Small intestine (tissue), 7 donors: ENCODE measurements around the gene KCNA1. TPM values are rescaled to one million over a fixed set of nuclear protein-coding genes. Genes with fewer than 3 reads are reported as not detected.

Experiments
- DNase-seq, 2 donors: peaks; one replicate each; pipeline versions ENCODE4 v3.0.0 to v3.0.0-alpha.2; 2013
- FAIRE-seq: peaks from 2 replicates; lab custom pipeline; 2012; peaks lifted over from hg19 to GRCh38; lab: Jason Lieb, UNC
- H3K27ac ChIP-seq, 3 donors: one replicate each; pipeline ENCODE4 v1.5.1; 2013; ENCODE audit warnings: low read length in 2 of 3, mild to moderate bottlenecking in 2 of 3, control low read depth in 1 of 3, inconsistent platforms in 1 of 3, low read depth in 1 of 3, moderate library complexity in 1 of 3
- H3K27me3 ChIP-seq, 3 donors: one replicate each; pipeline ENCODE4 v1.6.1; 2013; ENCODE audit warnings: low read length in 3 of 3, inconsistent platforms in 1 of 3; ENCODE audit not compliant: control insufficient read depth in 3 of 3, insufficient read depth in 3 of 3
- H3K36me3 ChIP-seq, 3 donors: one replicate each; pipeline ENCODE4 v1.6.1; 2013; ENCODE audit warnings: low read length in 3 of 3, inconsistent platforms in 1 of 3, low read depth in 1 of 3, mild to moderate bottlenecking in 1 of 3, moderate library complexity in 1 of 3; ENCODE audit not compliant: control insufficient read depth in 3 of 3, insufficient read depth in 2 of 3
- H3K4me1 ChIP-seq, 3 donors: one replicate each; pipeline ENCODE4 v1.6.1; 2013; ENCODE audit warnings: low read length in 2 of 3, inconsistent platforms in 1 of 3, low read depth in 1 of 3, mild to moderate bottlenecking in 1 of 3, moderate library complexity in 1 of 3; ENCODE audit not compliant: control insufficient read depth in 3 of 3, insufficient read depth in 2 of 3
- H3K4me3 ChIP-seq, 3 donors: one replicate each; pipeline ENCODE4 v1.5.1; 2013; ENCODE audit warnings: low read length in 3 of 3, control low read depth in 1 of 3, inconsistent platforms in 1 of 3, low read depth in 1 of 3, mild to moderate bottlenecking in 1 of 3, moderate library complexity in 1 of 3
- H3K9me3 ChIP-seq, 2 donors: one replicate each; pipeline ENCODE4 v1.6.1; 2013; ENCODE audit warnings: low read depth in 1 of 2, low read length in 1 of 2; ENCODE audit not compliant: control insufficient read depth in 2 of 2, insufficient read depth in 1 of 2
- WGBS, 3 donors: extraction: QIAGEN DNeasy Blood & Tissue Kit; methylation state at CpG; one replicate each; pipeline ENCODE4 v1.1.7; 2013; 5-methylcytosine and 5-hydroxymethylcytosine counted together
- polyA plus RNA-seq, 4 donors: library from polyadenylated mRNA; stranded (reverse) in 3 of 4; unstranded in 1 of 4; fragments of 200-250 nt in 3 of 4; fragments of 120-200 nt in 1 of 4; gene quantifications; one replicate each; pipeline versions ENCODE4 v1.2.1 to v1.2.3, GENCODE V29; 2013
- donor health status: healthy with polysubstance abuse.
- donor health status: control.
- donor health status: control.
- donor health status: Bipolar disorder and iron deficiency.
- donor health status: healthy.

The KCNA1 gene
- polyA plus RNA-seq, 4 donors, result 0.01 to 0.07 TPM; not detected in 2

DNA sequence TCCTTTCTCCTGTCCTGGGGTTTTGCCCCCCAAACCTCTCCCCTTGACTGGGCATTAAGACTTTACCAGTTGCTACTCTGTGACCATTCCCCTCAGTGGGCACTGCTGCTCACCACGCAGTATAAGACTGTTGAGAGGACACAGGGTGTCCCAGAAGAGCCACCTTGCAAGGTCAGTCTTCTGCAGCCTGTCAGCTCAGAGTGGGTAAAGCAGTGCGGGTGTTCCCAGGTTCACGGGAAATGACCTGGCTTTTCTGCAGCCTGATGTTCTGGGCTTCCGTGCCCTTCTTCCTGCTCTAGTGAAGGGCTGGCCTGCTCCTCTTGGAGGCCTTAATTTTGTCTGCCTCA lies 34.2 kb downstream of the KCNA1 start:
- H3K4me3 ChIP-seq, result no peak overlapping the region
- 71 to 86% (median 82%) methylated on average over 4 of the region's 4 CpGs for WGBS, 3 donors
- DNase-seq (no peak), FAIRE-seq (no peak)
- no peaks in the 10 kb centered on the region for H3K36me3 ChIP-seq
- H3K27me3 ChIP-seq, result peaks cover 0 to 9% (median 5%) of the 10 kb centered on the region in 3 donors
- no peaks in the 10 kb centered on the region for H3K4me1 ChIP-seq
- no peak overlapping the region for H3K27ac ChIP-seq
- no peaks in the 10 kb centered on the region for H3K9me3 ChIP-seq

DNA sequence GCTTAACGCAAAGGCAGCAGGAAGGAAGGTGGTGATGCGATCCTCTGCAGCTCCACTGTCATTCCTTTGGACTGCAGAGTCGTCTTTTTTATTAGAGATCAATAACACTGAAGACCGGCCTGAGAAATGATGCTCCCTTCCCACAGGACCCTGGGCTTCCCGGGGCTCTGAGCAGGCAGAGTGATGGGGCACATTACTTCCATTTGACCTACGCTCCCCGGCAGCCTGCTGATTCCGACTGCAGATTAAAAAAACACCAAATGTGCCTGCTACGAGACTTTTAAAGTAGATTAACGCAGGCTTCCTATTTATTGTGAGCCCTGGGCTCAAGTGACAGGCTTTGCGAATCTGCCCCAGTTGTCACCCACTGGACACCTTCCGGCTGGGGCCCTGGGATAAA lies 37.5 kb downstream of the KCNA1 start:
- Histone ChIP-seq H3K4me3 (no peak overlapping the region), H3K27me3 (peaks cover 0 to 8% (median 3%) of the 10 kb centered on the region in 3 donors), H3K36me3 (no peaks in the 10 kb centered on the region), H3K27ac (no peak overlapping the region), H3K4me1 (no peaks in the 10 kb centered on the region), H3K9me3 (no peaks in the 10 kb centered on the region)
- FAIRE-seq (no peak), DNase-seq (no peak)
- WGBS, 3 donors, result 68 to 76% (median 71%) methylated on average over 12 of the region's 12 CpGs

GRCh38 chr12:4951083-4951482 lies 41.4 kb downstream of the KCNA1 start:
- Histone ChIP-seq H3K4me3 (no peak overlapping the region), H3K36me3 (no peaks in the 10 kb centered on the region), H3K27me3 (peaks cover 0 to 12% (median 7%) of the 10 kb centered on the region in 3 donors), H3K4me1 (no peaks in the 10 kb centered on the region), H3K9me3 (no peaks in the 10 kb centered on the region), H3K27ac (no peak overlapping the region)
- FAIRE-seq (no peak), DNase-seq (no peak)
- WGBS, 3 donors, result 65 to 85% (median 76%) methylated on average over 7 of the region's 7 CpGs

- Histone ChIP-seq H3K27ac (no peak overlapping the region), H3K4me1 (no peaks in the 10 kb centered on the region), H3K36me3 (no peaks in the 10 kb centered on the region), H3K27me3 (peaks cover 0 to 12% (median 7%) of the 10 kb centered on the region in 3 donors), H3K9me3 (no peaks in the 10 kb centered on the region), H3K4me3 (no peak overlapping the region)
- DNase-seq (no peak), FAIRE-seq (no peak)
- WGBS, 3 donors, result 56 to 71% (median 61%) methylated on average over 3 of the region's 3 CpGs
Measured at GRCh38 chr12:4951601-4952000, 41.9 kb downstream of the KCNA1 start.

DNA sequence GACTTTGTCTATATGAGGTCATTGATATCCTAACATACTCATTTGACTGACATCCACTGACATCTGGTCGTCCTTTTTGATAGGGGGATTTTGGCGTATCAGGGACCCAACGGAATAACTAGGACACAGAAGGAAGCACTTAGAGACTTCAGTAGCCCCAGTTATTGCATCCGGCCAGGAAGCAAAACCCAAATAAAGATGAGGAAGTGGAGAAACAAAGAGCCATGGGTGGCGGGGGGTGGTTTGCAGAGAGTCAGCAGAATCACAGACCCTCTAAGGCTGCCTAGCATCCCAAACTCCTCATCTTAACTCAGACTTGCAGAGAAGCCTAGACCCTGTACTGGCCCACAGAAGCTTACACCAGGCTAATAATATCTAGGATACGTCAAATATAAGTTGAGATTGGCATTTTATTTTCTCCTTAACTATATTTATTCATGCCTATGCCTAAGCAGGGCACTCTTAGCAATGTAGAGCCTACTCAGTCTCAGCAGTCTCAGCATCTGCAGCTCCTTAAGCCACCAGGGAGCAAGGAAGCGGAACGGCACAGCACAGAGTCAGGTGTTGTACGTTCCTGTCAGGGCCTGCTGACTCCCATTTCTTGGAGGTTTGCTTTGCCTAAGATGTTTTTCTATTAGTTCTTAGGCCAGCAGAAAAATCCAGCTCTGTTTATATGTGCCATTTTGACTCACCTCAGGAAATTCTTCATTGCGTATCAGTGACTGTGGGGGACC lies 45.1 kb downstream of the KCNA1 start:
- no peak overlapping the region for H3K4me3 ChIP-seq
- no peaks in the 10 kb centered on the region for H3K9me3 ChIP-seq
- H3K27ac ChIP-seq, result no peak overlapping the region
- FAIRE-seq (no peak), DNase-seq (no peak)
- 59 to 79% (median 67%) methylated on average over 10 of the region's 10 CpGs for WGBS, 3 donors
- no peaks in the 10 kb centered on the region for H3K4me1 ChIP-seq
- H3K27me3 ChIP-seq, result peaks cover 0 to 16% (median 5%) of the 10 kb centered on the region in 3 donors
- no peaks in the 10 kb centered on the region for H3K36me3 ChIP-seq

GRCh38 chr12:4956054-4956453 lies 46.3 kb downstream of the KCNA1 start:
- WGBS, 3 donors, result 15 to 36% (median 25%) methylated on average over 2 of the region's 2 CpGs
- Histone ChIP-seq H3K9me3 (no peaks in the 10 kb centered on the region), H3K27ac (no peak overlapping the region), H3K36me3 (no peaks in the 10 kb centered on the region), H3K4me3 (no peak overlapping the region), H3K4me1 (no peaks in the 10 kb centered on the region), H3K27me3 (peaks cover 0 to 17% (median 6%) of the 10 kb centered on the region in 3 donors)
- DNase-seq (no peak), FAIRE-seq (no peak)

DNA sequence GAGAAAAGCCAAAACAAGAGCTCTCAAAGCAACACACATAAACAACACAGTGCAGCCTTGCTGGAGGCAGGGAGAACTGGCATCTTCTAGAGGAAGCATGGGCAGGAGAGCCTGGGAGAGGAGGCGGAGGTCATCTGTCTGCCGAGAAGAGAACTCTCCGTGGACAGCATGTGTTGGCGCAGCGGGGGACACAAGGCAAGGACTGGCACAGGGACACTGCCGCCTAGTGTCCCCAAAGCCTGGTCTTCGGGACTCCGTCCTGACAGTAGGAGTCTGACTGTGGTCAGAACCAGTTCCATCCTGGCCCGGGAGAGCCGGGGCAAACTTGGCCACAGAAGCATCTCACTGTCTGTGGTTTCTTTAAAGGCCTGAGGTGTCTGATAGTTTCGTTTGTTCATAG lies 47.3 kb downstream of the KCNA1 start:
- Histone ChIP-seq H3K36me3 (no peaks in the 10 kb centered on the region), H3K4me3 (no peak overlapping the region), H3K27me3 (peaks cover 0 to 19% (median 6%) of the 10 kb centered on the region in 3 donors), H3K9me3 (no peaks in the 10 kb centered on the region), H3K27ac (no peak overlapping the region), H3K4me1 (no peaks in the 10 kb centered on the region)
- WGBS, 3 donors, result 75 to 89% (median 79%) methylated on average over 11 of the region's 11 CpGs
- FAIRE-seq (no peak), DNase-seq (no peak)

DNA sequence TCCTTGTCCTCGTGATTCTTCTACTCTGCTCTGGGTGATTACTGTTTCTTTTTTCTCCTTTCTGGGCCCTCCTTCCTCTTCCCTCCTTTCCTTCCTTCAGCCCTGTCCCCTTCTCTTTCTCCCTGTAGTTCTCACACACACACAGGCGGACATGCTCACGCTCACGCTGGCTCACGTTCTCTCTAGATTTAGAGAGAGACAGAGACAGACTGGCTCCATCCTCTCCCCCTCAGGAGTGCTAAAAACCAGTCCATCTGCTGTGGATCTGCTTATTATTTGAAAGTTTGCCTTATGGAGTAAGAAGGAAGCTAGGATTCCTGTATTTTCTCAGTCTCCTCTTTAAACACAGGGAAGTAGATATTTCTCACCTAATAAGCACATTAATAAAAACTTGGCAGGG lies 48.1 kb downstream of the KCNA1 start:
- FAIRE-seq (no peak), DNase-seq (no peak)
- H3K36me3 ChIP-seq, result no peaks in the 10 kb centered on the region

More for the DNA sequence above, 48.1 kb downstream of the KCNA1 start:
- Histone ChIP-seq H3K9me3 (no peaks in the 10 kb centered on the region), H3K4me3 (no peak overlapping the region), H3K27me3 (peaks cover 0 to 24% (median 6%) of the 10 kb centered on the region in 3 donors), H3K27ac (no peak overlapping the region), H3K4me1 (no peaks in the 10 kb centered on the region)
- 61 to 83% (median 67%) methylated on average over 5 of the region's 5 CpGs for WGBS, 3 donors
